H1 (cell line): ENCODE measurements around the gene IQGAP3. TPM values are rescaled to one million over a fixed set of nuclear protein-coding genes. Genes with fewer than 3 reads are reported as not detected.

Source experiments
- CTCF ChIA-PET: fragments of 300-600 bp; sonication (Branson Sonifier 250); formaldehyde crosslinking; loops from one replicate; lab custom pipeline; 2021; ENCODE audit not compliant: partially characterized antibody; lab: Charles Lee
- POLR2A ChIA-PET: fragments of 300-600 bp; sonication (Branson Sonifier 250); formaldehyde crosslinking; loops from one replicate; lab custom pipeline; 2021; ENCODE audit warnings: inconsistent platforms; ENCODE audit not compliant: partially characterized antibody; lab: Charles Lee
- DNase-seq, 2 experiments: peaks; one replicate each; pipeline versions ENCODE4 v3.0.0 to v3.0.0-alpha.2; 2010 to 2022; ENCODE audit warnings: low spot score in 2 of 2, low read depth in 1 of 2, mixed read lengths in 1 of 2
- FAIRE-seq: peaks from 2 replicates; lab custom pipeline; 2011; peaks lifted over from hg19 to GRCh38; lab: Jason Lieb, UNC
- H2AFZ ChIP-seq: 2 replicates; pipeline ENCODE4 v1.8.1; 2012; ENCODE audit warnings: low read length, inconsistent platforms
- H2AK5ac ChIP-seq: 2 replicates; pipeline ENCODE4 v1.6.1; 2013; ENCODE audit warnings: low read depth, low read length
- H2BK120ac ChIP-seq: replicated peaks from 2 replicates; pipeline ENCODE3; 2013; ENCODE audit warnings: low read depth, low read length, inconsistent platforms
- H2BK12ac ChIP-seq: 2 replicates; pipeline ENCODE4 v1.6.1; 2013; ENCODE audit warnings: low read depth, low read length
- H2BK15ac ChIP-seq: 2 replicates; pipeline ENCODE4 v1.6.1; 2013; ENCODE audit warnings: low read length
- H2BK20ac ChIP-seq: 2 replicates; pipeline ENCODE4 v1.6.1; 2013; ENCODE audit warnings: low read length
- H2BK5ac ChIP-seq: 2 replicates; pipeline ENCODE4 v1.6.1; 2013; ENCODE audit warnings: low read depth, low read length
- H3K14ac ChIP-seq: 2 replicates; pipeline ENCODE4 v1.6.1; 2013; ENCODE audit warnings: inconsistent platforms; ENCODE audit not compliant: insufficient read length
- H3K18ac ChIP-seq: 2 replicates; pipeline ENCODE4 v1.6.1; 2013; ENCODE audit warnings: low read length; ENCODE audit errors: extremely low read depth
- H3K23ac ChIP-seq: 2 replicates; pipeline ENCODE4 v1.6.1; 2013; ENCODE audit warnings: inconsistent platforms; ENCODE audit not compliant: insufficient read length
- H3K23me2 ChIP-seq: 2 replicates; pipeline ENCODE4 v1.6.1; 2013; ENCODE audit warnings: low read depth, low read length
- H3K27ac ChIP-seq: 2 replicates; pipeline ENCODE4 v1.6.1; 2011; ENCODE audit warnings: low read depth, low read length, inconsistent platforms
- H3K27me3 ChIP-seq, 4 experiments: replicated peaks in 1 of 4; 1 replicate in 1 of 4; 2 replicates in 3 of 4; pipeline versions ENCODE4 v1.6.1 to v1.8.1; 2011 to 2013; ENCODE audit warnings: low read length in 3 of 4, mild to moderate bottlenecking in 3 of 4, inconsistent platforms in 2 of 4, mixed read lengths in 2 of 4, moderate library complexity in 1 of 4; ENCODE audit not compliant: control insufficient read depth in 3 of 4, insufficient read depth in 3 of 4; ENCODE audit errors: extremely low read depth in 1 of 4
- H3K36me3 ChIP-seq, 4 experiments: 2 replicates each; pipeline versions ENCODE4 v1.6.1 to v1.8.1; 2011 to 2013; ENCODE audit warnings: mild to moderate bottlenecking in 4 of 4, low read length in 3 of 4, moderate library complexity in 2 of 4, control low read depth in 1 of 4, inconsistent platforms in 1 of 4; ENCODE audit not compliant: insufficient read depth in 4 of 4, control insufficient read depth in 2 of 4
- H3K4ac ChIP-seq: replicated peaks from 2 replicates; pipeline ENCODE3; 2013; ENCODE audit warnings: low read length, low read depth, mixed read lengths, inconsistent platforms; ENCODE audit not compliant: insufficient read length
- H3K4me1 ChIP-seq, 4 experiments: replicated peaks in 1 of 4; 1 replicate in 1 of 4; 2 replicates in 3 of 4; pipeline versions ENCODE4 v1.6.1 to v1.8.1; 2011 to 2013; ENCODE audit warnings: low read length in 3 of 4, inconsistent platforms in 2 of 4, mixed read lengths in 1 of 4; ENCODE audit not compliant: insufficient read depth in 4 of 4, control insufficient read depth in 3 of 4
- H3K4me2 ChIP-seq, 2 experiments: 2 replicates each; pipeline versions ENCODE4 v1.6.1 to v1.8.1; 2011 to 2013; ENCODE audit warnings: low read depth in 2 of 2, low read length in 2 of 2, control low read depth in 1 of 2, inconsistent platforms in 1 of 2, mild to moderate bottlenecking in 1 of 2; ENCODE audit not compliant: insufficient read depth in 1 of 2
- H3K4me3 ChIP-seq, 4 experiments: fragments of 200-600, 300-600 bp in 1 of 4; sonication (generic), shearing (Covaris generic), sonication (Bioruptor Twin) in 1 of 4; 2 replicates each; pipeline versions ENCODE4 v1.5.1 to v1.8.1; 2011 to 2016; ENCODE audit warnings: low read length in 4 of 4, low read depth in 3 of 4, control low read depth in 2 of 4, inconsistent platforms in 2 of 4, mild to moderate bottlenecking in 2 of 4, mixed read lengths in 1 of 4, moderate library complexity in 1 of 4; ENCODE audit not compliant: insufficient read depth in 2 of 4; ENCODE audit errors: extremely low read depth in 1 of 4
- H3K56ac ChIP-seq: replicated peaks from 2 replicates; pipeline ENCODE3; 2013; ENCODE audit warnings: low read depth, mild to moderate bottlenecking, mixed read lengths, low read length, inconsistent platforms; ENCODE audit not compliant: insufficient read length
- H3K79me1 ChIP-seq: 2 replicates; pipeline ENCODE4 v1.6.1; 2013; ENCODE audit warnings: low read depth, low read length, control low read depth
- H3K79me2 ChIP-seq, 2 experiments: 2 replicates each; pipeline versions ENCODE4 v1.6.1 to v1.8.1; 2012 to 2013; ENCODE audit warnings: low read length in 2 of 2, mild to moderate bottlenecking in 2 of 2, inconsistent platforms in 1 of 2; ENCODE audit not compliant: insufficient read depth in 2 of 2, control insufficient read depth in 1 of 2
- H3K9ac ChIP-seq, 4 experiments: replicated peaks in 1 of 4; 1 replicate in 1 of 4; 2 replicates in 3 of 4; pipeline versions ENCODE4 v1.6.1 to v1.8.1; 2011 to 2013; ENCODE audit warnings: low read depth in 3 of 4, low read length in 3 of 4, control low read depth in 2 of 4, mild to moderate bottlenecking in 2 of 4, moderate library complexity in 2 of 4, inconsistent platforms in 1 of 4; ENCODE audit errors: extremely low read depth in 1 of 4
- H3K9me3 ChIP-seq, 2 experiments: 2 replicates each; pipeline versions ENCODE4 v1.6.1 to v1.8.1; 2012 to 2013; ENCODE audit warnings: mild to moderate bottlenecking in 2 of 2, moderate library complexity in 2 of 2, control low read depth in 1 of 2, inconsistent platforms in 1 of 2, low read depth in 1 of 2, low read length in 1 of 2, mixed read lengths in 1 of 2; ENCODE audit not compliant: insufficient read depth in 2 of 2
- H4K20me1 ChIP-seq, 2 experiments: replicated peaks in 1 of 2; 2 replicates each; pipeline versions ENCODE3 to v1.8.1; 2011 to 2013; ENCODE audit warnings: inconsistent platforms in 2 of 2, low read length in 2 of 2, mild to moderate bottlenecking in 1 of 2; ENCODE audit not compliant: insufficient read depth in 2 of 2, control insufficient read depth in 1 of 2
- H4K5ac ChIP-seq: 2 replicates; pipeline ENCODE4 v1.6.1; 2013; ENCODE audit warnings: low read length, low read depth, mixed read lengths, inconsistent platforms; ENCODE audit not compliant: insufficient read length
- H4K8ac ChIP-seq: 2 replicates; pipeline ENCODE4 v1.8.0; 2013; ENCODE audit warnings: mild to moderate bottlenecking, moderate library complexity, low read length, inconsistent platforms; ENCODE audit not compliant: insufficient read depth; ENCODE audit errors: extremely low read depth
- H4K91ac ChIP-seq: replicated peaks from 2 replicates; pipeline ENCODE3; 2013; ENCODE audit warnings: low read length, mixed read lengths, inconsistent platforms; ENCODE audit not compliant: insufficient read length
- HDAC6 ChIP-seq: IDR thresholded peaks from one replicate; pipeline ENCODE4 v1.7.1; 2012; ENCODE audit warnings: low read depth, mild to moderate bottlenecking, inconsistent platforms, low read length, moderate library complexity
- JUND ChIP-seq: IDR thresholded peaks from 2 replicates; pipeline ENCODE4 v1.6.1; 2011; ENCODE audit warnings: mild to moderate bottlenecking, improper control_type of control experiment, low read length
- RAD21 ChIP-seq, 2 experiments: IDR thresholded peaks in 1 of 2; conservative IDR thresholded peaks in 1 of 2; 2 replicates each; pipeline ENCODE4 v1.6.1; 2011; ENCODE audit warnings: low read depth in 2 of 2, low read length in 2 of 2, improper control_type of control experiment in 1 of 2, inconsistent platforms in 1 of 2, mild to moderate bottlenecking in 1 of 2, moderate library complexity in 1 of 2
- SAP30 ChIP-seq: fragments of 300-600 bp; sonication (generic); IDR thresholded peaks from 2 replicates; pipeline ENCODE4 v1.7.1; 2012; ENCODE audit warnings: low read length, moderate library complexity, mild to moderate bottlenecking, inconsistent platforms; ENCODE audit not compliant: insufficient read depth, insufficient replicate concordance
- SIRT6 ChIP-seq: IDR thresholded peaks from one replicate; pipeline ENCODE4 v1.7.1; 2012; ENCODE audit warnings: low read length, inconsistent platforms
- WGBS, 2 experiments: shearing (Covaris generic) in 1 of 2; methylation state at CpG; one replicate each; pipeline versions ENCODE4 v1.1.6 to v1.1.7; 2013 to 2015; ENCODE audit warnings: low lambda C conversion rate in 2 of 2, mixed read lengths in 2 of 2, inconsistent platforms in 1 of 2, low coverage in 1 of 2, missing lambda C conversion rate in 1 of 2; ENCODE audit not compliant: insufficient replicate concordance in 2 of 2, insufficient coverage in 1 of 2, insufficient read length in 1 of 2; ENCODE audit errors: extremely low coverage in 1 of 2, missing lambda C conversion rate in 1 of 2; 5-methylcytosine and 5-hydroxymethylcytosine counted together
- polyA plus RNA-seq, 7 experiments: library from polyadenylated mRNA; depleted of rRNA in 3 of 7; stranded (reverse) in 5 of 7; unstranded in 2 of 7; fragments of >200 nt in 5 of 7; fragments of 200-250 nt in 2 of 7; gene quantifications; 1 replicate in 5 of 7; 2 replicates in 1 of 7; 4 replicates in 1 of 7; pipeline versions ENCODE4 v1.2.1 to v1.2.3, GENCODE V29; 2011 to 2013; ENCODE audit warnings: missing spikeins in 2 of 7, mixed read lengths in 2 of 7
- total RNA-seq: library from RNA; stranded (reverse); fragmentation: NEBNext Ultra II Directional; extraction: Animal tissue kit (Norgen Biotek cat#: 25700); gene quantifications from 2 replicates; pipeline ENCODE4 v1.2.1, GENCODE V29; 2021

The IQGAP3 gene
- total and polyA plus RNA-seq, 2 of the 8 experiments (the other 6 are each of a cell fraction or from before 2014, with no cell fraction given), result 14.6 to 22.3 TPM

DNA sequence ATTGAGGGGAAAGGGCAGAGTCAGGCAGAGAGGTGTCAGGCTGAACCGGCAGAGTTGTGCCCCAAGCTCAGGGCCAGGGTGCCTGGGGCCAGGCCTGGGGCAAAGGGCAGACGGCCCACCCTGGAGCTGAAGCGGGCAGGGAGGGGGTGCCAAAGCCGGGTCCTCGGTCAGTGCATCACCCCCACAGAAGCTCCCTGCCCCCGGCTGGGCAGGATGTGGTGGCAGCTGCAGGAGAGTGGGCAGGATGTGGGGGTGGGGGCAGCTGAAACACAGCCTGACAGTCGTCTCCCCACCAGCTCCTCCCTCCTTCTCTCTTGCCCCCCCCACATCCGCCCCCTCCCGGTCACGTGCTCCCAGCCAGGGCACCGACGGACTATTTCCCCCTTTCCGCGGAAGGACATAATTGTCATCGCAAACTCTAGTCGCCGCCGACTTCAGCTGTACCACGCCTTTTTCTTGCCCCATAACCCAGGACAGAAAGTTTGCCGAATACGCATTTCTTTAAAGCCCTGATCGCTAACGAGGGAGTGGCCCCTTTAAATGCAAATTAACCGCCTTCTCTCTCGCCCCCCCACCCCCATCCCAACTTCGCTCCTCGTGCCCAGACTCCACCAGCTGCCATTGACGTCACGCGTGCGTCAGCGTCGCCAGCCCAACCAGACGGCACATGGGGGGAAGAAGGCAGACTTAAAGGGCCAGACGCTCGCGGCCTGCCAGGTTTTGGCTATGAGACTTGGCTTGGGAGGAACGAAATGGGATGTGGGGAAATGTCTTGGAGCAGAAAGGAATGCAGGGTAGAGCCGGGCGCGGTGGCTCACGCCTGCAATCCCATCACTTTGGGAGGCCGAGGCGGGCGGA lies 67.3 kb downstream of the IQGAP3 start:
- Histone ChIP-seq H4K8ac (peak overlapping the region; percentile 87), H3K36me3 (no peaks in the 10 kb centered on the region), H3K14ac (no peak overlapping the region), H3K9me3 (no peaks in the 10 kb centered on the region; a peak in 1 of 4 replicates), H4K20me1 (no peaks in the 10 kb centered on the region), H3K56ac (no peak overlapping the region), H3K4ac (peak overlapping the region; percentile 91), H3K23me2 (peaks cover 12% of the 10 kb centered on the region; the same call in 1 of the 2 replicates), H2AK5ac (peak overlapping the region; percentile 34; the same call in 1 of the 2 replicates), H3K23ac (peak overlapping the region; percentile 52), H3K79me1 (no peaks in the 10 kb centered on the region), H3K4me1 (peaks cover 16 to 34% (median 27%) of the 10 kb centered on the region in 4 experiments), H4K91ac (peak overlapping the region; percentile 99), H2BK120ac (peak overlapping the region; percentile 98), H2BK5ac (peak overlapping the region; percentile 84; the same call in 1 of the 2 replicates), H2BK15ac (peak overlapping the region; percentile 85), H2AFZ (no peak overlapping the region), H3K27ac (peak overlapping the region; percentile 53; the same call in 1 of the 2 replicates), H2BK20ac (peak overlapping the region; percentile 94; the same call in 1 of the 2 replicates), H4K5ac (peak overlapping the region; percentile 92), H3K18ac (peak overlapping the region; percentile 5), H3K27me3 (no peaks in the 10 kb centered on the region; a peak in 1 of 7 replicates), H3K9ac (peak overlapping the region in 3 of 4 experiments; percentile 35 to 76 (median 48); a peak in 6 of 7 replicates), H3K79me2 (no peaks in the 10 kb centered on the region), H3K4me3 (peak overlapping the region in 3 of 4 experiments; percentile 33 to 52 (median 34); a peak in 4 of 8 replicates), H3K4me2 (peak overlapping the region; percentile 67 to 70), H2BK12ac (peak overlapping the region; percentile 97)
- ChIA-PET POLR2A (interaction anchor here (0.6 to 9.6 kb wide), 9 partner anchors 10 to 156 kb away, joined by 3 to 166 read pairs (median 5); partner anchors contain the start of gene NAXE), CTCF (interaction anchor here (0.6 to 17.4 kb wide), 11 partner anchors 10 to 171 kb away, joined by 3 to 236 read pairs (median 4); partner anchors contain the start of gene TTC24)
- 12% methylated on average over 37 of the region's 45 CpGs; no CpG with 5 or more reads in 1 of the 2 experiments for WGBS, 2 experiments
- FAIRE-seq (no peak), DNase-seq (peak; percentile 93 to 95)
- no peak for TF ChIP-seq SIRT6
- TF ChIP-seq JUND, result peak; percentile 53
- TF ChIP-seq RAD21 (IDR thresholded peaks at IDR 0.05 in 1 of 2, conservative IDR thresholded peaks at IDR 0.05 in 1 of 2; ENCODE audit: low read depth in 2 of 2, low read length in 2 of 2), result no peak
- TF ChIP-seq HDAC6, result no peak
- TF ChIP-seq SAP30, result no peak
